HG02623 (cell line): ENCODE results near the gene EPB41L1.
A peak's percentile ranks its signal among the peaks of the same experiment; 100 is the strongest.

ENCODE experiments used
- ATAC-seq: cut with Tn5 transposase; IDR thresholded peaks from one replicate; pipeline ENCODE4 v1.9.1; 2021; ENCODE audit warnings: moderate library complexity; ENCODE audit not compliant: unreplicated experiment

EPB41L1 gene

GRCh38 chr20:36218380-36219064 lies 64.0 kb downstream of the EPB41L1 start:
- no peak for ATAC-seq

- no peak for ATAC-seq
These were observed 65.2 kb downstream of the EPB41L1 start for GRCh38 chr20:36219671-36220220.

GRCh38 chr20:36225666-36226065 lies 71.1 kb downstream of the EPB41L1 start:
- no peak for ATAC-seq

- ATAC-seq, result no peak
These were observed 74.2 kb downstream of the EPB41L1 start for GRCh38 chr20:36228770-36229169.

GRCh38 chr20:36230019-36230418 lies 75.5 kb downstream of the EPB41L1 start:
- no peak for ATAC-seq

GRCh38 chr20:36231331-36231730 lies 76.8 kb downstream of the EPB41L1 start:
- no peak for ATAC-seq

GRCh38 chr20:36234771-36235320 lies 80.3 kb downstream of the EPB41L1 start:
- no peak for ATAC-seq

- ATAC-seq, result peak; percentile 72
These were observed 81.6 kb downstream of the EPB41L1 start, which contains the start of gene AAR2 for GRCh38 chr20:36235892-36236785. Gene AAR2 (plus strand): TSS chr20:36236478. CDS start chr20:36239869, 3,391 bp downstream.

- ATAC-seq, result no peak
These were observed 82.2 kb downstream of the EPB41L1 start for GRCh38 chr20:36236786-36237121.

GRCh38 chr20:36237477-36237876 lies 82.9 kb downstream of the EPB41L1 start:
- ATAC-seq, result no peak

GRCh38 chr20:36238153-36238552 lies 83.6 kb downstream of the EPB41L1 start:
- no peak for ATAC-seq

- ATAC-seq, result no peak
These were observed 84.2 kb downstream of the EPB41L1 start for GRCh38 chr20:36238760-36239159.

GRCh38 chr20:36240076-36240475 lies 85.5 kb downstream of the EPB41L1 start:
- no peak for ATAC-seq

GRCh38 chr20:36241678-36242077 lies 87.1 kb downstream of the EPB41L1 start:
- no peak for ATAC-seq

GRCh38 chr20:36243726-36244125 lies 89.2 kb downstream of the EPB41L1 start:
- no peak for ATAC-seq

- no peak for ATAC-seq
These were observed 91.9 kb downstream of the EPB41L1 start for GRCh38 chr20:36246401-36246800.

GRCh38 chr20:36248836-36249235 lies 94.3 kb downstream of the EPB41L1 start:
- ATAC-seq, result no peak

GRCh38 chr20:36249450-36249849 lies 94.9 kb downstream of the EPB41L1 start:
- ATAC-seq, result no peak

GRCh38 chr20:36251426-36251825 lies 96.9 kb downstream of the EPB41L1 start:
- ATAC-seq, result no peak

GRCh38 chr20:36252511-36252910 lies 98.0 kb downstream of the EPB41L1 start:
- no peak for ATAC-seq

- ATAC-seq, result no peak
These were observed 98.5 kb downstream of the EPB41L1 start for GRCh38 chr20:36253036-36253435.

- no peak for ATAC-seq
These were observed 99.5 kb downstream of the EPB41L1 start for GRCh38 chr20:36254076-36254475.
